SK-N-SH (cell line): Measurements from ENCODE around the gene COL8A1. TPM values are rescaled to one million over a fixed set of nuclear protein-coding genes. Genes with fewer than 3 reads are reported as not detected.

ENCODE experiments used
- CTCF ChIA-PET: fragments of 300-600, 350-600 bp; formaldehyde crosslinking; extraction: SDS; loops from one replicate; lab custom pipeline; 2021; lab: Yijun Ruan, JAX
- POLR2A ChIA-PET: fragments of 350-600 bp; sonication (Branson Sonifier 250); formaldehyde crosslinking; extraction: SDS; loops from one replicate; lab custom pipeline; 2020; ENCODE audit warnings: antibody characterized with exemption, inconsistent platforms; lab: Yijun Ruan, JAX
- DNase-seq: peaks from one replicate; pipeline ENCODE4 v3.0.0; 2012
- H2AFZ ChIP-seq: fragments of 200-600 bp; sonication (generic); 2 replicates; pipeline ENCODE4 v1.8.1; 2016; ENCODE audit warnings: antibody characterized with exemption, mild to moderate bottlenecking, low read depth
- H3F3A ChIP-seq: fragments of 200-600 bp; sonication (generic); replicated peaks from 2 replicates; pipeline ENCODE3; 2016; ENCODE audit warnings: antibody characterized with exemption, mild to moderate bottlenecking; ENCODE audit not compliant: insufficient read depth
- H3K27ac ChIP-seq, 2 experiments: fragments of 200-500 bp in 1 of 2; fragments of 200-600 bp in 1 of 2; sonication (Bioruptor generic) in 1 of 2; sonication (generic), shearing (Covaris generic) in 1 of 2; 2 replicates each; pipeline versions ENCODE4 v1.5.1 to v1.6.1; 2014 to 2016; ENCODE audit warnings: low read depth in 2 of 2, inconsistent platforms in 1 of 2, low read length in 1 of 2, mild to moderate bottlenecking in 1 of 2, mixed read lengths in 1 of 2
- H3K27me3 ChIP-seq: fragments of 200-600 bp; sonication (generic), shearing (Covaris generic); 2 replicates; pipeline ENCODE4 v1.6.1; 2016; ENCODE audit warnings: mixed run types; ENCODE audit not compliant: insufficient read depth
- H3K36me3 ChIP-seq, 2 experiments: fragments of 200-500 bp in 1 of 2; fragments of 200-600 bp in 1 of 2; sonication (Bioruptor generic) in 1 of 2; sonication (generic) in 1 of 2; replicated peaks in 1 of 2; 2 replicates each; pipeline versions ENCODE3 to v1.5.1; 2014 to 2016; ENCODE audit warnings: low read length in 1 of 2, mild to moderate bottlenecking in 1 of 2; ENCODE audit not compliant: insufficient read depth in 2 of 2, control insufficient read depth in 1 of 2
- H3K4me1 ChIP-seq, 2 experiments: fragments of 200-500 bp in 1 of 2; fragments of 200-600 bp in 1 of 2; sonication (Bioruptor generic) in 1 of 2; sonication (generic), shearing (Covaris generic) in 1 of 2; 2 replicates each; pipeline versions ENCODE4 v1.5.1 to v1.6.1; 2014 to 2016; ENCODE audit warnings: low read depth in 1 of 2, low read length in 1 of 2, mixed run types in 1 of 2; ENCODE audit not compliant: insufficient read depth in 2 of 2, control insufficient read depth in 1 of 2
- H3K4me2 ChIP-seq: fragments of 200-600 bp; sonication (generic), shearing (Covaris generic); 2 replicates; pipeline ENCODE4 v1.6.1; 2017; ENCODE audit warnings: mixed run types
- H3K4me3 ChIP-seq, 2 experiments: fragments of 200-500 bp in 1 of 2; fragments of 200-600 bp in 1 of 2; sonication (Bioruptor generic) in 1 of 2; sonication (generic), shearing (Covaris generic) in 1 of 2; 2 replicates each; pipeline versions ENCODE4 v1.5.1 to v1.8.1; 2014 to 2016; ENCODE audit warnings: low read depth in 2 of 2, inconsistent platforms in 1 of 2, low read length in 1 of 2, mild to moderate bottlenecking in 1 of 2, mixed read lengths in 1 of 2, moderate library complexity in 1 of 2
- H3K79me2 ChIP-seq: fragments of 200-600 bp; sonication (generic); 2 replicates; pipeline ENCODE4 v1.8.1; 2017; ENCODE audit warnings: mild to moderate bottlenecking; ENCODE audit not compliant: insufficient read depth
- H3K9ac ChIP-seq: fragments of 200-600 bp; sonication (generic); 2 replicates; pipeline ENCODE4 v1.6.1; 2017; ENCODE audit warnings: mixed run types
- H3K9me2 ChIP-seq: fragments of 200-600 bp; sonication (generic); 2 replicates; pipeline ENCODE4 v1.6.1; 2017; ENCODE audit warnings: mixed run types
- H3K9me3 ChIP-seq: fragments of 200-600 bp; sonication (generic); 2 replicates; pipeline ENCODE4 v1.6.1; 2017; ENCODE audit warnings: mixed run types, mild to moderate bottlenecking, moderate library complexity
- H4K20me1 ChIP-seq: fragments of 200-600 bp; sonication (generic); 2 replicates; pipeline ENCODE4 v1.6.1; 2017; ENCODE audit warnings: mild to moderate bottlenecking, mixed run types; ENCODE audit not compliant: insufficient read depth
- CHD2 ChIP-seq: fragments of 150-350 bp; IDR thresholded peaks from 2 replicates; pipeline ENCODE4 v1.6.1; 2018; ENCODE audit warnings: low read length; ENCODE audit not compliant: partially characterized antibody
- FOSL2 ChIP-seq: IDR thresholded peaks from 2 replicates; pipeline ENCODE4 v1.4.0; 2012; ENCODE audit warnings: low read depth, mild to moderate bottlenecking, moderate library complexity, borderline replicate concordance
- FOXJ3 ChIP-seq: sonication (generic); formaldehyde crosslinking; IDR thresholded peaks from 2 replicates; pipeline ENCODE4 v1.5.1; 2020; ENCODE audit warnings: mild to moderate bottlenecking, missing genetic modification reagents
- FOXM1 ChIP-seq: IDR thresholded peaks from 2 replicates; pipeline ENCODE4 v1.4.0; 2012; ENCODE audit warnings: low read depth, mild to moderate bottlenecking
- GABPA ChIP-seq: IDR thresholded peaks from 2 replicates; pipeline ENCODE4 v1.4.0; 2012; ENCODE audit warnings: low read depth, mild to moderate bottlenecking
- GATA2 ChIP-seq: sonication (generic); formaldehyde crosslinking; IDR thresholded peaks from 2 replicates; pipeline ENCODE4 v1.5.0; 2020; ENCODE audit warnings: mild to moderate bottlenecking, missing genetic modification reagents
- JUND ChIP-seq: IDR thresholded peaks from 2 replicates; pipeline ENCODE4 v1.4.0; 2012
- MEF2A ChIP-seq: IDR thresholded peaks from 2 replicates; pipeline ENCODE4 v1.4.0; 2012; ENCODE audit warnings: low read depth, borderline replicate concordance
- NFIC ChIP-seq: IDR thresholded peaks from 2 replicates; pipeline ENCODE4 v1.4.0; 2012; ENCODE audit warnings: borderline replicate concordance
- NRF1 ChIP-seq: IDR thresholded peaks from 2 replicates; pipeline ENCODE4 v1.6.1; 2012; ENCODE audit warnings: low read depth, mild to moderate bottlenecking, low read length
- POLR2AphosphoS5 ChIP-seq: IDR thresholded peaks from 2 replicates; pipeline ENCODE4 v1.6.1; 2012; ENCODE audit warnings: low read depth, low read length
- RAD21 ChIP-seq: IDR thresholded peaks from 2 replicates; pipeline ENCODE4 v1.6.1; 2012; ENCODE audit warnings: mild to moderate bottlenecking, low read length
- REST ChIP-seq: IDR thresholded peaks from 2 replicates; pipeline ENCODE4 v1.6.1; 2012; ENCODE audit warnings: mild to moderate bottlenecking, low read depth, low read length, moderate library complexity
- RFX5 ChIP-seq: IDR thresholded peaks from 2 replicates; pipeline ENCODE4 v1.6.1; 2012; ENCODE audit warnings: mild to moderate bottlenecking, improper control_type of control experiment, low read length
- RXRA ChIP-seq: IDR thresholded peaks from 2 replicates; pipeline ENCODE4 v1.4.0; 2012; ENCODE audit warnings: low read depth, mild to moderate bottlenecking, borderline replicate concordance
- SIN3A ChIP-seq: IDR thresholded peaks from 2 replicates; pipeline ENCODE4 v1.6.1; 2012; ENCODE audit warnings: low read depth, mild to moderate bottlenecking, low read length, moderate library complexity, borderline replicate concordance
- TAF1 ChIP-seq: IDR thresholded peaks from 2 replicates; pipeline ENCODE4 v1.6.1; 2012; ENCODE audit warnings: low read depth, mild to moderate bottlenecking, low read length, moderate library complexity, borderline replicate concordance
- TEAD4 ChIP-seq: IDR thresholded peaks from 2 replicates; pipeline ENCODE4 v1.4.0; 2012; ENCODE audit warnings: mild to moderate bottlenecking, borderline replicate concordance; ENCODE audit not compliant: insufficient read depth
- WGBS: methylation state at CpG from one replicate; pipeline ENCODE4 v1.1.6; 2017; ENCODE audit warnings: low lambda C conversion rate; 5-methylcytosine and 5-hydroxymethylcytosine counted together
- polyA plus RNA-seq, 3 experiments: library from polyadenylated mRNA; depleted of rRNA; stranded (reverse); fragments of >200 nt; gene quantifications; 2 replicates each; pipeline ENCODE4 v1.2.3, GENCODE V29; 2012
- TF ChIP-seq, protein P1 (sequence below): IDR thresholded peaks from 2 replicates; pipeline ENCODE4 v1.4.0; 2012; ENCODE audit warnings: low read depth, borderline replicate concordance

Gene COL8A1
- polyA plus RNA-seq, 1 of the 3 experiments (the other 2 are of a cell fraction), result 4.0 TPM

DNA sequence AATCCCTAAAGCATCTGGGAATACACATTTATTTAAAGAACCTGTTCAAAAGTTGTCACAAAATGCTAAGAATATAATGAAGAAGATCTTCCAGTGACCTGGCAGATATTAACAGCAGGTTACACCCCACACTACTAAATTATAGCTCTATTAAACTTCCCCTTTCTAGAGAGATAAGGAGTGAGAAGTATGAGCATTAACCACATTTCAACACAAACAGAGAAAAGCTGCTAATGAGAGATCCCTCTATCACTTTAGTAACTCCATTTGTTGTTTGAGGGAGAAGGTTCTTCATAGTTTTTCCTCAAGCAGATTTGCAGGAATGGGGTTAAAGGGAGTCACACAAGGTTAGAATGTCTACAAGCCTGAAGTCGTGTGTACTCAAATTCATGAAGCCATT lies 3.6 kb downstream of the COL8A1 start:
- H3K4me1 ChIP-seq, result no peaks in the 10 kb centered on the region; a peak in 2 of 4 replicates

GRCh38 chr3:99644017-99644416 lies 5.6 kb downstream of the COL8A1 start:
- no peaks in the 10 kb centered on the region for H3K36me3 ChIP-seq
- no peaks in the 10 kb centered on the region for H3K79me2 ChIP-seq
- H3K27me3 ChIP-seq, result peaks cover 22% of the 10 kb centered on the region; the same call in 1 of the 2 replicates
- H3K9ac ChIP-seq, result no peak overlapping the region
- H3K27ac ChIP-seq, result peak overlapping the region in 1 of 2 experiments; percentile 25; a peak in 1 of 4 replicates
- ChIA-PET CTCF (interaction anchor here (1.3 to 4.7 kb wide), 3 partner anchors 11 to 110 kb away, joined by 3 to 19 read pairs (median 5); no protein-coding TSS in a partner anchor), POLR2A (no interaction called here)
- H3K4me3 ChIP-seq, result no peak overlapping the region
- H2AFZ ChIP-seq, result no peak overlapping the region
- no peak overlapping the region for H3K4me2 ChIP-seq
- peaks cover 2% of the 10 kb centered on the region for H3F3A ChIP-seq
- DNase-seq, result no peak
- TF ChIP-seq TEAD4 (no peak), FOSL2 (no peak), NFIC (no peak), JUND (no peak), GATA2 (CRISPR knock-in tag) (no peak), RXRA (no peak), RAD21 (no peak), TAF1 (no peak), CHD2 (no peak), RFX5 (no peak)
- H3K4me1 ChIP-seq, result no peaks in the 10 kb centered on the region; a peak in 2 of 4 replicates
- H3K9me3 ChIP-seq, result no peaks in the 10 kb centered on the region
- no peaks in the 10 kb centered on the region for H3K9me2 ChIP-seq
- H4K20me1 ChIP-seq, result no peaks in the 10 kb centered on the region

More for the DNA sequence above, 3.6 kb downstream of the COL8A1 start:
- no peaks in the 10 kb centered on the region for H3K79me2 ChIP-seq
- H3K9me2 ChIP-seq, result no peaks in the 10 kb centered on the region
- no peak for TF ChIP-seq FOXM1
- no peak for TF ChIP-seq TEAD4
- TF ChIP-seq POLR2AphosphoS5, result no peak
- TF ChIP-seq, protein P1, sequence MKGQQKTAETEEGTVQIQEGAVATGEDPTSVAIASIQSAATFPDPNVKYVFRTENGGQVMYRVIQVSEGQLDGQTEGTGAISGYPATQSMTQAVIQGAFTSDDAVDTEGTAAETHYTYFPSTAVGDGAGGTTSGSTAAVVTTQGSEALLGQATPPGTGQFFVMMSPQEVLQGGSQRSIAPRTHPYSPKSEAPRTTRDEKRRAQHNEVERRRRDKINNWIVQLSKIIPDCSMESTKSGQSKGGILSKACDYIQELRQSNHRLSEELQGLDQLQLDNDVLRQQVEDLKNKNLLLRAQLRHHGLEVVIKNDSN, result no peak
- no peak for TF ChIP-seq REST
- no peak for TF ChIP-seq CHD2
- no peak for TF ChIP-seq NRF1
- no peak for TF ChIP-seq FOXJ3 (CRISPR knock-in tag)
- TF ChIP-seq FOSL2, result no peak
- no peak for TF ChIP-seq MEF2A
- no peak for TF ChIP-seq GABPA
- TF ChIP-seq SIN3A, result no peak
- H2AFZ ChIP-seq, result no peak overlapping the region
- CTCF ChIA-PET, result interaction anchor here (1.4 kb wide), 1 partner anchor 166 kb away, joined by 3 read pairs; no protein-coding TSS in a partner anchor
- no peak overlapping the region for H3K4me2 ChIP-seq
- H3F3A ChIP-seq, result peaks cover 11% of the 10 kb centered on the region
- 2% methylated on average over 1 of the region's 1 CpG for WGBS
- H3K4me3 ChIP-seq, result no peak overlapping the region
- no peaks in the 10 kb centered on the region for H3K9me3 ChIP-seq
- H3K27ac ChIP-seq, result peak overlapping the region in 1 of 2 experiments; percentile 22; a peak in 1 of 4 replicates
- no peaks in the 10 kb centered on the region for H4K20me1 ChIP-seq
- H3K27me3 ChIP-seq, result peaks cover 31% of the 10 kb centered on the region; the same call in 1 of the 2 replicates
- no peak for DNase-seq
- no peaks in the 10 kb centered on the region for H3K36me3 ChIP-seq
- no peak overlapping the region for H3K9ac ChIP-seq
- POLR2A ChIA-PET, result no interaction called here
